Endothelial cell of umbilical vein (primary cell): Measurements from ENCODE around the gene MYCT1. TPM values are rescaled to one million over a fixed set of nuclear protein-coding genes. Genes with fewer than 3 reads are reported as not detected.
A peak's percentile ranks its signal among the peaks of the same experiment; 100 is the strongest.

Source experiments
- BruUV-seq: library from RNA; stranded (reverse); fragments of 400-500 nt; replicated peaks from 2 replicates; lab custom pipeline; 2021; lab: Mats Ljungman, UMichigan
- CTCF ChIA-PET: fragments of 300-600, 350-600 bp; sonication (Branson Sonifier 250); formaldehyde crosslinking; loops from one replicate; lab custom pipeline; 2021; ENCODE audit warnings: antibody characterized with exemption, inconsistent platforms; lab: Charles Lee
- POLR2A ChIA-PET: fragments of 300-600, 350-600 bp; sonication (Branson Sonifier 250); formaldehyde crosslinking; loops from one replicate; lab custom pipeline; 2021; ENCODE audit warnings: antibody characterized with exemption, inconsistent platforms; lab: Charles Lee
- DNase-seq: peaks from one replicate; pipeline ENCODE4 v3.0.0-alpha.2; 2011; ENCODE audit warnings: low read depth, low spot score
- FAIRE-seq: peaks from 2 replicates; lab custom pipeline; 2011; peaks lifted over from hg19 to GRCh38; lab: Jason Lieb, UNC
- H2AFZ ChIP-seq: 2 replicates; pipeline ENCODE4 v1.6.0; 2012; ENCODE audit warnings: low read depth, low read length, control low read depth, inconsistent platforms
- H3K27ac ChIP-seq: 2 replicates; pipeline ENCODE4 v1.5.1; 2011; ENCODE audit warnings: low read depth, mild to moderate bottlenecking, control low read depth, low read length, moderate library complexity; ENCODE audit not compliant: insufficient read depth
- H3K27me3 ChIP-seq, 2 experiments: 2 replicates each; pipeline versions ENCODE4 v1.6.0 to v1.6.1; 2011; ENCODE audit warnings: low read length in 2 of 2, mixed read lengths in 1 of 2; ENCODE audit not compliant: control insufficient read depth in 2 of 2, insufficient read depth in 2 of 2
- H3K36me3 ChIP-seq, 2 experiments: 2 replicates in 1 of 2; 3 replicates in 1 of 2; pipeline ENCODE4 v1.5.1; 2011; ENCODE audit warnings: low read length in 2 of 2, mild to moderate bottlenecking in 1 of 2, moderate library complexity in 1 of 2; ENCODE audit not compliant: control insufficient read depth in 2 of 2, insufficient read depth in 2 of 2; ENCODE audit errors: extremely low read depth in 1 of 2
- H3K4me1 ChIP-seq: 3 replicates; pipeline ENCODE4 v1.5.1; 2011; ENCODE audit warnings: mild to moderate bottlenecking, low read length; ENCODE audit not compliant: control insufficient read depth, insufficient read depth; ENCODE audit errors: extremely low read depth
- H3K4me2 ChIP-seq: 2 replicates; pipeline ENCODE4 v1.6.1; 2011; ENCODE audit warnings: low read length, control low read depth, mixed read lengths; ENCODE audit not compliant: insufficient read depth
- H3K4me3 ChIP-seq, 3 experiments: fragments of 200-600 bp in 1 of 3; sonication (generic), shearing (Covaris generic) in 1 of 3; replicated peaks in 1 of 3; 2 replicates each; pipeline ENCODE4 v1.5.1; 2011 to 2016; ENCODE audit warnings: control low read depth in 3 of 3, low read length in 3 of 3, mild to moderate bottlenecking in 2 of 3, inconsistent platforms in 1 of 3, low read depth in 1 of 3, moderate library complexity in 1 of 3; ENCODE audit not compliant: insufficient read depth in 1 of 3
- H3K79me2 ChIP-seq: 2 replicates; pipeline ENCODE4 v1.6.0; 2012; ENCODE audit warnings: low read length, inconsistent platforms; ENCODE audit not compliant: control insufficient read depth, insufficient read depth
- H3K9ac ChIP-seq: replicated peaks from 2 replicates; pipeline ENCODE3; 2011; ENCODE audit warnings: low read length, control low read depth; ENCODE audit not compliant: insufficient read depth; ENCODE audit errors: extremely low read depth
- H3K9me1 ChIP-seq: replicated peaks from 3 replicates; pipeline ENCODE4 v1.6.0; 2011; ENCODE audit warnings: mild to moderate bottlenecking, low read length; ENCODE audit not compliant: control insufficient read depth, insufficient read depth; ENCODE audit errors: extremely low read depth
- H3K9me3 ChIP-seq: replicated peaks from 2 replicates; pipeline ENCODE4 v1.5.1; 2012; ENCODE audit warnings: low read length, inconsistent platforms; ENCODE audit not compliant: control insufficient read depth, insufficient read depth
- H4K20me1 ChIP-seq: replicated peaks from 2 replicates; pipeline ENCODE3; 2011; ENCODE audit warnings: mild to moderate bottlenecking, low read length; ENCODE audit not compliant: control insufficient read depth, insufficient read depth; ENCODE audit errors: extremely low read depth
- CTCF ChIP-seq, 2 donors: IDR thresholded peaks; 1 replicate in 1 of 2; 2 replicates in 1 of 2; pipeline ENCODE4 v1.5.1; 2011; ENCODE audit warnings: low read length in 2 of 2, mild to moderate bottlenecking in 2 of 2, moderate library complexity in 2 of 2, control low read depth in 1 of 2, inconsistent platforms in 1 of 2, low read depth in 1 of 2; ENCODE audit not compliant: insufficient read depth in 1 of 2; ENCODE audit errors: extremely low read depth in 1 of 2
- EZH2 ChIP-seq: IDR thresholded peaks from 2 replicates; pipeline ENCODE4 v1.6.1; 2012; ENCODE audit warnings: borderline replicate concordance, low read depth, mild to moderate bottlenecking, moderate library complexity, low read length, inconsistent platforms; ENCODE audit not compliant: severe bottlenecking
- JUN ChIP-seq: IDR thresholded peaks from 2 replicates; pipeline ENCODE4 v1.6.1; 2011; ENCODE audit warnings: borderline replicate concordance, low read depth; ENCODE audit not compliant: insufficient read length, insufficient read depth
- MAX ChIP-seq: IDR thresholded peaks from 2 replicates; pipeline ENCODE4 v1.6.1; 2011; ENCODE audit not compliant: insufficient read depth, insufficient read length
- POLR2A ChIP-seq: IDR thresholded peaks from 2 replicates; pipeline ENCODE4 v1.6.1; 2012; ENCODE audit warnings: low read depth, mild to moderate bottlenecking, control low read depth, low read length
- POLR2AphosphoS5 ChIP-seq: IDR thresholded peaks from 2 replicates; pipeline ENCODE4 v1.6.1; 2012; ENCODE audit warnings: low read depth, mild to moderate bottlenecking, control low read depth, low read length, moderate library complexity; ENCODE audit not compliant: insufficient read depth
- dilution Hi-C: fragments of 300-500 bp; cut with MboI; formaldehyde crosslinking; loops from one replicate; pipeline ENCODE4 v1.15.0; 2019; ENCODE audit warnings: low sequenced_read_pairs; ENCODE audit not compliant: extremely low pct_ligation_motif_present
- intact Hi-C: fragments of 100-400 bp; cut with micrococcal nuclease; formaldehyde crosslinking; loops from one replicate; pipeline ENCODE4 v1.10.0; 2022
- polyA plus RNA-seq, 4 experiments: library from polyadenylated mRNA; depleted of rRNA in 3 of 4; stranded (reverse) in 3 of 4; unstranded in 1 of 4; fragments of >200 nt; gene quantifications; 2 replicates each; pipeline versions ENCODE4 v1.2.1 to v1.2.3, GENCODE V29; 2011 to 2012; ENCODE audit warnings: missing spikeins in 1 of 4
- total RNA-seq: library from RNA; stranded (reverse); gene quantifications from 2 replicates; pipeline ENCODE4 v1.2.3, GENCODE V29; 2021

The MYCT1 gene
- total and polyA plus RNA-seq, 2 donors (not counting 3 experiments of a cell fraction or from before 2014, with no cell fraction given): 110 to 119 TPM

GRCh38 chr6:152698692-152699091 is 995 bp downstream of the MYCT1 start:
- Histone ChIP-seq H3K9me3 (no peaks in the 10 kb centered on the region), H3K9ac (peak overlapping the region; percentile 99), H3K27me3 (no peaks in the 10 kb centered on the region), H3K4me2 (peak overlapping the region; percentile 100), H2AFZ (no peak overlapping the region), H3K4me3 (peak overlapping the region; percentile 57 to 97 (median 88)), H4K20me1 (peaks cover 3% of the 10 kb centered on the region), H3K9me1 (no peaks in the 10 kb centered on the region), H3K79me2 (peaks cover 59% of the 10 kb centered on the region), H3K4me1 (peaks cover 54% of the 10 kb centered on the region), H3K36me3 (no peaks in the 10 kb centered on the region), H3K27ac (peak overlapping the region; percentile 92)
- POLR2A ChIA-PET: interaction anchor here (1.5 kb wide), 1 partner anchor 284 kb away, joined by 3 read pairs; the partner anchor contains the start of gene FBXO5
- dilution Hi-C loops: no loop called here
- BruUV-seq: no TSS peak
- TF ChIP-seq POLR2AphosphoS5 (peak; percentile 26), MAX (no peak), JUN (no peak), POLR2A (peak; percentile 64)
- intact Hi-C loops: no loop called here
- FAIRE-seq (no peak), DNase-seq (peak; percentile 50)
- CTCF ChIA-PET: interaction anchor here (1.1 kb wide), 1 partner anchor 27 kb away, joined by 3 read pairs; no protein-coding TSS in a partner anchor

- no TSS peak for BruUV-seq
- peaks cover 0 to 3% of the 10 kb centered on the region in 2 experiments for H3K36me3 ChIP-seq
- H3K4me2 ChIP-seq: peak overlapping the region; percentile 100
- H3K9me1 ChIP-seq: no peaks in the 10 kb centered on the region
- dilution Hi-C loops (no loop called here), intact Hi-C loops (loop anchor here (5.0 kb wide), 2 partner anchors 392 to 398 kb away; no protein-coding TSS in a partner anchor)
- TF ChIP-seq CTCF (IDR thresholded peaks at IDR 0.05; ENCODE audit: extremely low read depth in 1 of 2, insufficient read depth in 1 of 2, low read depth in 1 of 2, low read length in 2 of 2): no peak
- no peak for TF ChIP-seq POLR2AphosphoS5
- peak; percentile 0 for TF ChIP-seq POLR2A
- TF ChIP-seq EZH2: no peak
- H3K9ac ChIP-seq: peak overlapping the region; percentile 99
- peaks cover 75% of the 10 kb centered on the region for H3K79me2 ChIP-seq
- FAIRE-seq (no peak), DNase-seq (peak; percentile 72)
- no peak overlapping the region for H2AFZ ChIP-seq
- peaks cover 8% of the 10 kb centered on the region for H4K20me1 ChIP-seq
- H3K4me3 ChIP-seq: peak overlapping the region; percentile 57 to 97 (median 88)
- no peaks in the 10 kb centered on the region for H3K27me3 ChIP-seq
- POLR2A ChIA-PET: interaction anchor here (0.6 to 2.6 kb wide), 3 partner anchors 20 to 320 kb away, joined by 4 to 15 read pairs (median 5); no protein-coding TSS in a partner anchor
- H3K4me1 ChIP-seq: peaks cover 50% of the 10 kb centered on the region
- CTCF ChIA-PET: interaction anchor here (1.0 to 3.1 kb wide), 10 partner anchors 13 to 399 kb away, joined by 3 to 27 read pairs (median 8); no protein-coding TSS in a partner anchor
- H3K9me3 ChIP-seq: no peaks in the 10 kb centered on the region
- H3K27ac ChIP-seq: peak overlapping the region; percentile 92
These were observed 2.7 kb downstream of the MYCT1 start for GRCh38 chr6:152700427-152700826.
